ENCODE data around the gene UBFD1.

GRCh38 chr16:23523321-23523720, 34.2 kb upstream of the UBFD1 start:
- no peak for TF ChIP-seq CTCF (IDR thresholded peaks at IDR 0.05; ENCODE audit: low read length)
- no peak for TF ChIP-seq EZH2 (IDR thresholded peaks at IDR 0.05; ENCODE audit: borderline replicate concordance, low read length)

Measured in OCI-LY1 (cell line).